Left lung (tissue), 10 donors: Measurements from ENCODE around the gene CCDC174. TPM values are rescaled to one million over a fixed set of nuclear protein-coding genes. Genes with fewer than 3 reads are reported as not detected.

Experiments
- ATAC-seq: fragments of 200-7000 bp; cut with Tn5 transposase; one replicate; pipeline ENCODE4 v1.9.1; 2020; ENCODE audit warnings: moderate library complexity
- DNase-seq, 4 donors: peaks; one replicate each; pipeline ENCODE4 v3.0.0-alpha.2; 2013 to 2020
- H3K27ac ChIP-seq, 2 donors: fragments of 200-600 bp; sonication (generic) in 1 of 2; one replicate each; pipeline versions ENCODE4 v1.5.0 to v1.8.0; 2020 to 2021
- H3K27me3 ChIP-seq, 2 donors: fragments of 200-600 bp; sonication (generic) in 1 of 2; one replicate each; pipeline versions ENCODE4 v1.5.0 to v1.8.0; 2020 to 2021
- H3K36me3 ChIP-seq, 2 donors: fragments of 200-600 bp; sonication (generic) in 1 of 2; one replicate each; pipeline versions ENCODE4 v1.5.0 to v1.8.0; 2020 to 2021
- H3K4me1 ChIP-seq, 2 donors: fragments of 200-600 bp; one replicate each; pipeline ENCODE4 v1.8.0; 2021
- H3K4me3 ChIP-seq, 2 donors: fragments of 200-600 bp; sonication (generic) in 1 of 2; one replicate each; pipeline versions ENCODE4 v1.5.0 to v1.8.0; 2020 to 2021; ENCODE audit warnings: mild to moderate bottlenecking in 1 of 2
- H3K9me3 ChIP-seq, 2 donors: fragments of 200-600 bp; sonication (generic) in 1 of 2; one replicate each; pipeline versions ENCODE4 v1.5.0 to v1.8.0; 2020 to 2021
- CTCF ChIP-seq, 2 donors: fragments of 200-600 bp; sonication (generic) in 1 of 2; IDR thresholded peaks; one replicate each; pipeline versions ENCODE4 v1.5.0 to v1.8.0; 2021; ENCODE audit warnings: antibody characterized with exemption in 2 of 2
- intact Hi-C, 2 donors: fragments of 100-400 bp; cut with DNase I; formaldehyde crosslinking; loops; one replicate each; pipeline versions ENCODE4 v1.11.2 to v1.14.2; 2022
- polyA plus RNA-seq, 6 donors: library from polyadenylated mRNA; unstranded; fragments of 120-200 nt; gene quantifications; one replicate each; pipeline ENCODE4 v1.2.1, GENCODE V29; 2013; ENCODE audit not compliant: insufficient read length in 6 of 6
- total RNA-seq, 2 donors: library from RNA; stranded (reverse); fragmentation: NEBNext Ultra II Directional; extraction: Animal tissue kit (Norgen Biotek cat#: 25700); gene quantifications; one replicate each; pipeline ENCODE4 v1.2.1, GENCODE V29; 2021
- donor health status: DM: no; HTN: yes; CAD: no.
- donor health status: DM: no; HTN: no; CAD: no.

The CCDC174 gene
- total and polyA plus RNA-seq, 8 donors = 13.3 to 42.2 (median 34.2) TPM

DNA sequence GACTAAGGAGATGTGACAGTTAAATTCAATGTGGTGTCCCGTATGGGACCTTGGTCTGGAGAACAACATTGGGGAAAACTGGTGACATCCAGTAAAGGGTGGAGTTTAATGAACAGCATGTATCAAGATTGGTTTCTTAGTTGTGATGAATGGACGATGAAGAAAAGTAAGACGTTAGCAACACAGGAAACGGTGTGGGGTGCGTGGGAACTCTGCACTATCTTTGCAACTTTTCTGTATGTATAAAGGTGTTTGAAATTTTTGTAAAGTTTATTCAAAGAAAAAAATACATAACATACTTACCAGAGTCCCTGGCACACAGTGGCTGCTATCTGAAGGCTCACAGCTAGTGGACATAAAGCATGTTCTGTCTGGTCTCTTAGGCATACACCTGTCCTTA lies 6.1 kb upstream of the CCDC174 start:
- intact Hi-C loops = no loop called here
- Histone ChIP-seq H3K9me3 (no peaks in the 10 kb centered on the region), H3K27me3 (peaks cover 0 to 32% of the 10 kb centered on the region in 2 donors), H3K36me3 (no peaks in the 10 kb centered on the region), H3K4me3 (no peak overlapping the region), H3K4me1 (no peaks in the 10 kb centered on the region), H3K27ac (no peak overlapping the region)
- ATAC-seq (no peak), DNase-seq (no peak)
- no peak for TF ChIP-seq CTCF (IDR thresholded peaks at IDR 0.05)

DNA sequence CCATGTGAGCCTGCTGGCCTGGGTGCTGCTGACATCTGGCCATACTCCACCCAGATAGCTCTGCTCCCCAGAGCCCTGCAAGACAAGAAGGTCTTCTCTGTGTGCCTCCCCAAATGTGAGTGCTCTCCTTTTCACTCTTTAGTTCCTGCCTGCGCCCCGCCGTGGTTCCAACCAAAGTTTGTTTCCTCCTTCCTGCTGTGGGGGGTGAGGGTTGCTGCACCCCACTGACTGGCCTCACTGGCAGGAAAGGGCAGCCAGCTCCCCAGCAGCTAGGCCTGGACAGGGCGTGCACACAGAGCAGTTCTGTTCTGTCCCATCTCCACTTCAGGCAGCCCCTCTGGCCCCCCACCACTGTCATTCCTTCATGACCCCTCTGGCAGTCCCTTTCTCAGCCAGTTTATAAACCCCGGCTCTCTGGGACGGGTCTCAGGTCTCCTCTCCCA lies 5.4 kb upstream of the CCDC174 start:
- Histone ChIP-seq H3K27me3 (peaks cover 0 to 25% of the 10 kb centered on the region in 2 donors), H3K9me3 (no peaks in the 10 kb centered on the region), H3K27ac (no peak overlapping the region), H3K4me1 (peaks cover 0 to 3% of the 10 kb centered on the region in 2 donors), H3K36me3 (no peaks in the 10 kb centered on the region), H3K4me3 (no peak overlapping the region)
- DNase-seq (no peak), ATAC-seq (no peak)
- TF ChIP-seq CTCF (IDR thresholded peaks at IDR 0.05) = no peak
- intact Hi-C loops = no loop called here

GRCh38 chr3:14646589-14647413 lies 4.8 kb upstream of the CCDC174 start:
- intact Hi-C loops = no loop called here
- Histone ChIP-seq H3K27ac (no peak overlapping the region), H3K27me3 (peaks cover 0 to 19% of the 10 kb centered on the region in 2 donors), H3K36me3 (no peaks in the 10 kb centered on the region), H3K4me1 (peaks cover 0 to 3% of the 10 kb centered on the region in 2 donors), H3K4me3 (no peak overlapping the region), H3K9me3 (no peaks in the 10 kb centered on the region)
- TF ChIP-seq CTCF (IDR thresholded peaks at IDR 0.05) = no peak
- DNase-seq (no peak), ATAC-seq (no peak)

- Histone ChIP-seq H3K9me3 (no peaks in the 10 kb centered on the region), H3K36me3 (no peaks in the 10 kb centered on the region), H3K27ac (no peak overlapping the region), H3K4me1 (peaks cover 9 to 14% of the 10 kb centered on the region in 2 donors), H3K27me3 (peaks cover 0 to 4% of the 10 kb centered on the region in 2 donors), H3K4me3 (no peak overlapping the region)
- no peak for TF ChIP-seq CTCF (IDR thresholded peaks at IDR 0.05)
- intact Hi-C loops = no loop called here
- no peak for ATAC-seq
- no peak for DNase-seq
These were observed 3.3 kb upstream of the CCDC174 start for GRCh38 chr3:14647976-14648955.

DNA sequence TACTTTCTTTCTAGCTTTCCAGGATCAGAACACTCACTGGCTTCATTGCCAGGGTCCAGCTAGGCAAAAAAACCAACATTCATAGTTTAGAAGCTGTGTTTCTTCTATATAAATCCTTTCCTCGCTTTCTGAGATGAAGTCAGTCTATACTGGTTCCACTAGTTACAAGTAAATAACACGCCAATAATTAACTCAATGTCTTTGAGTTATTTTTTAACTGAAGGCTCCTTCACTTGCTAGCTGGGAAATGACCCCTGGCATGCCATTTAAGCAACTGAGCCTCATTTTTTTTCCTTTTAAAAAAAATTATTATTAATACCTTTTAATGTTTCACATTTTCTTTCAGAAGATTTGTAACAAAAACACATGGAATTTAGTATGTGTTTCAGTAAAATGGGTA lies 2.1 kb upstream of the CCDC174 start:
- no peak for DNase-seq
- H3K36me3 ChIP-seq = peaks cover 0 to 3% of the 10 kb centered on the region in 2 donors
- H3K27me3 ChIP-seq = no peaks in the 10 kb centered on the region
- H3K4me3 ChIP-seq = no peak overlapping the region
- no peak overlapping the region for H3K27ac ChIP-seq
- intact Hi-C loops = no loop called here
- H3K4me1 ChIP-seq = peaks cover 16 to 24% of the 10 kb centered on the region in 2 donors
- TF ChIP-seq CTCF (IDR thresholded peaks at IDR 0.05) = no peak
- no peaks in the 10 kb centered on the region for H3K9me3 ChIP-seq
- ATAC-seq = no peak
